Chondrocyte (in vitro differentiated cells): ENCODE data around the gene FRMD1. TPM values are rescaled to one million over a fixed set of nuclear protein-coding genes. Genes with fewer than 3 reads are reported as not detected.
A peak's percentile ranks its signal among the peaks of the same experiment; 100 is the strongest.

Experiments used
- DNase-seq: peaks from one replicate; pipeline ENCODE4 v3.0.0; 2021; ENCODE audit warnings: mixed read lengths, low spot score
- H3K27ac Mint-ChIP-seq: one replicate; pipeline ENCODE4 v1.8.0; 2021; ENCODE audit warnings: mild to moderate bottlenecking, moderate library complexity, mixed read lengths; ENCODE audit not compliant: unreplicated experiment
- H3K27me3 Mint-ChIP-seq: 2 replicates; pipeline ENCODE4 v1.8.0; 2021; ENCODE audit warnings: low read depth, mixed read lengths
- H3K36me3 Mint-ChIP-seq: 2 replicates; pipeline ENCODE4 v1.8.0; 2021; ENCODE audit warnings: low read depth, mixed read lengths
- H3K4me1 Mint-ChIP-seq: 2 replicates; pipeline ENCODE4 v1.8.0; 2021; ENCODE audit warnings: low read depth, mild to moderate bottlenecking, mixed read lengths
- H3K4me3 Mint-ChIP-seq: one replicate; pipeline ENCODE4 v1.8.0; 2021; ENCODE audit warnings: mild to moderate bottlenecking, moderate library complexity, mixed read lengths; ENCODE audit not compliant: unreplicated experiment
- H3K9me3 Mint-ChIP-seq: 2 replicates; pipeline ENCODE4 v1.8.0; 2021; ENCODE audit warnings: low read depth, mixed read lengths
- CTCF ChIP-seq: fragments of 200-600 bp; sonication (generic); IDR thresholded peaks from 2 replicates; pipeline ENCODE4 v1.5.0; 2021; ENCODE audit warnings: antibody characterized with exemption, mild to moderate bottlenecking, moderate library complexity
- total RNA-seq: library from RNA; stranded (reverse); gene quantifications from 3 replicates; pipeline ENCODE4 v1.2.1, GENCODE V29; 2021

Gene FRMD1
- total RNA-seq, 1 donor from 2014 or later: 0.20 TPM

GRCh38 chr6:168055696-168056489 is 23.1 kb downstream of the FRMD1 start:
- Mint-ChIP-seq H3K4me1 (peaks cover 11% of the 10 kb centered on the region), H3K9me3 (no peaks in the 10 kb centered on the region), H3K36me3 (no peaks in the 10 kb centered on the region), H3K4me3 (no peak overlapping the region), H3K27ac (no peak overlapping the region), H3K27me3 (peaks cover 4% of the 10 kb centered on the region)
- no peak for TF ChIP-seq CTCF
- DNase-seq: no peak

- TF ChIP-seq CTCF: no peak
- Mint-ChIP-seq H3K27ac (no peak overlapping the region), H3K4me3 (no peak overlapping the region), H3K27me3 (peaks cover 4% of the 10 kb centered on the region), H3K9me3 (no peaks in the 10 kb centered on the region), H3K4me1 (peaks cover 4% of the 10 kb centered on the region), H3K36me3 (no peaks in the 10 kb centered on the region)
- DNase-seq: peak; percentile 88
Observed at GRCh38 chr6:168054765-168055560, 24.0 kb downstream of the FRMD1 start.

GRCh38 chr6:168053957-168054471 is 25.0 kb downstream of the FRMD1 start:
- Mint-ChIP-seq H3K27ac (no peak overlapping the region), H3K27me3 (peaks cover 5% of the 10 kb centered on the region), H3K36me3 (no peaks in the 10 kb centered on the region), H3K4me3 (no peak overlapping the region), H3K4me1 (peaks cover 4% of the 10 kb centered on the region), H3K9me3 (no peaks in the 10 kb centered on the region)
- TF ChIP-seq CTCF: no peak
- DNase-seq: no peak

- Mint-ChIP-seq H3K27ac (no peak overlapping the region), H3K4me1 (peaks cover 4% of the 10 kb centered on the region), H3K9me3 (no peaks in the 10 kb centered on the region), H3K4me3 (no peak overlapping the region), H3K36me3 (no peaks in the 10 kb centered on the region), H3K27me3 (peaks cover 5% of the 10 kb centered on the region)
- TF ChIP-seq CTCF: no peak
- no peak for DNase-seq
Observed at GRCh38 chr6:168053086-168053956, 25.7 kb downstream of the FRMD1 start.
